Measurements from ENCODE around the gene DHTKD1. TPM values are rescaled to one million over a fixed set of nuclear protein-coding genes. Genes with fewer than 3 reads are reported as not detected.
"Not testable (repeated sequence)": the region's sequence is repeated elsewhere in the genome, so short reads cannot be mapped to it uniquely, and the experiment has no call there.

Gene DHTKD1
- total and polyA plus RNA-seq, 7 experiments from 2014 or later = 5.0 to 25.9 (median 12.2) TPM

GRCh38 chr10:12056748-12057147 is 12.0 kb upstream of the DHTKD1 start:
- intact Hi-C loops (cut with micrococcal nuclease) = no loop called here

GRCh38 chr10:12061124-12061523 is 7.6 kb upstream of the DHTKD1 start:
- DNase-seq = no peak
- Histone ChIP-seq H3K4me3 (ENCODE audit: low read length) (no peak overlapping the region), H3K36me3 (ENCODE audit: control insufficient read depth in 2 of 3, insufficient read depth in 3 of 3, low read length in 3 of 3) (no peaks in the 10 kb centered on the region), H3K27ac (ENCODE audit: low read depth, low read length) (no peak overlapping the region), H3K9me3 (ENCODE audit: control insufficient read depth in 2 of 3, low read length in 3 of 3) (no peaks in the 10 kb centered on the region), H3K4me1 (ENCODE audit: control insufficient read depth in 2 of 2, insufficient read depth in 2 of 2, low read length in 2 of 2) (no peaks in the 10 kb centered on the region), H3K27me3 (ENCODE audit: control insufficient read depth in 2 of 2, insufficient read depth in 2 of 2, low read length in 2 of 2) (no peaks in the 10 kb centered on the region)
- H3K4me3 Mint-ChIP-seq = no peak overlapping the region
- H3K27me3 Mint-ChIP-seq = no peaks in the 10 kb centered on the region
- intact Hi-C loops (cut with micrococcal nuclease) = no loop called here
- ChIA-PET POLR2A (no interaction called here), CTCF (no interaction called here)
- H3K4me1 Mint-ChIP-seq = peaks cover 0 to 4% (median 0%) of the 10 kb centered on the region in 7 donors
- ATAC-seq = no peak
- peaks cover 0 to 3% (median 0%) of the 10 kb centered on the region in 5 donors for H3K36me3 Mint-ChIP-seq
- H3K27ac Mint-ChIP-seq = no peak overlapping the region
- peaks cover 0 to 1% (median 0%) of the 10 kb centered on the region in 11 donors for H3K9me3 Mint-ChIP-seq

More at GRCh38 chr10:12056748-12057147, 12.0 kb upstream of the DHTKD1 start:
- Mint-ChIP-seq H3K4me3 (no peak overlapping the region), H3K4me1 (no peaks in the 10 kb centered on the region), H3K36me3 (peaks cover 0 to 3% (median 0%) of the 10 kb centered on the region in 5 donors), H3K9me3 (no peaks in the 10 kb centered on the region), H3K27me3 (no peaks in the 10 kb centered on the region), H3K27ac (no peak overlapping the region)
- ChIA-PET CTCF (interaction anchor here (0.6 kb wide), 1 partner anchor 917 kb away, joined by 3 read pairs; no protein-coding TSS in a partner anchor), POLR2A (no interaction called here)
- Histone ChIP-seq H3K27me3 (ENCODE audit: control insufficient read depth in 2 of 2, insufficient read depth in 2 of 2, low read length in 2 of 2) (no peaks in the 10 kb centered on the region), H3K4me3 (ENCODE audit: low read length) (no peak overlapping the region), H3K9me3 (ENCODE audit: control insufficient read depth in 2 of 3, low read length in 3 of 3) (no peaks in the 10 kb centered on the region), H3K27ac (ENCODE audit: low read depth, low read length) (no peak overlapping the region), H3K4me1 (ENCODE audit: control insufficient read depth in 2 of 2, insufficient read depth in 2 of 2, low read length in 2 of 2) (no peaks in the 10 kb centered on the region), H3K36me3 (ENCODE audit: control insufficient read depth in 2 of 3, insufficient read depth in 3 of 3, low read length in 3 of 3) (no peaks in the 10 kb centered on the region)
- no peak for ATAC-seq
- no peak for DNase-seq

- no peak overlapping the region for H3K4me3 Mint-ChIP-seq
- intact Hi-C loops (cut with micrococcal nuclease) = no loop called here
- CTCF ChIA-PET = no interaction called here
These were observed 5.8 kb upstream of the DHTKD1 start for GRCh38 chr10:12062754-12063482.

GRCh38 chr10:12063483-12063818 is 5.3 kb upstream of the DHTKD1 start:
- H3K4me1 ChIP-seq (ENCODE audit: control insufficient read depth in 2 of 2, insufficient read depth in 2 of 2, low read length in 2 of 2) = peaks cover 0 to 6% of the 10 kb centered on the region in 2 donors
- H3K9me3 Mint-ChIP-seq = peaks cover 0 to 1% (median 0%) of the 10 kb centered on the region in 11 donors
- ChIA-PET POLR2A (interaction anchor here (1.5 kb wide), 1 partner anchor 20 kb away, joined by 3 read pairs; no protein-coding TSS in a partner anchor), CTCF (no interaction called here)
- ATAC-seq = no peak
- H3K36me3 Mint-ChIP-seq = peaks cover 0 to under 1% (median 0%) of the 10 kb centered on the region in 5 donors
- peaks cover 0 to 11% (median 3%) of the 10 kb centered on the region in 7 donors for H3K4me1 Mint-ChIP-seq
- no peaks in the 10 kb centered on the region for H3K27me3 Mint-ChIP-seq
- H3K36me3 ChIP-seq (ENCODE audit: control insufficient read depth in 2 of 3, insufficient read depth in 3 of 3, low read length in 3 of 3) = no peaks in the 10 kb centered on the region
- no peak overlapping the region for H3K4me3 Mint-ChIP-seq
- no peaks in the 10 kb centered on the region for H3K9me3 ChIP-seq (ENCODE audit: control insufficient read depth in 2 of 3, low read length in 3 of 3)
- DNase-seq = no peak
- no peak overlapping the region for H3K27ac ChIP-seq (ENCODE audit: low read depth, low read length)
- intact Hi-C loops (cut with micrococcal nuclease) = no loop called here
- H3K27me3 ChIP-seq (ENCODE audit: control insufficient read depth in 2 of 2, insufficient read depth in 2 of 2, low read length in 2 of 2) = no peaks in the 10 kb centered on the region
- H3K4me3 ChIP-seq (ENCODE audit: low read length) = no peak overlapping the region
- no peak overlapping the region for H3K27ac Mint-ChIP-seq

More at GRCh38 chr10:12062754-12063482, 5.8 kb upstream of the DHTKD1 start:
- Histone ChIP-seq H3K27ac (ENCODE audit: low read depth, low read length) (no peak overlapping the region), H3K27me3 (ENCODE audit: control insufficient read depth in 2 of 2, insufficient read depth in 2 of 2, low read length in 2 of 2) (no peaks in the 10 kb centered on the region), H3K9me3 (ENCODE audit: control insufficient read depth in 2 of 3, low read length in 3 of 3) (no peaks in the 10 kb centered on the region), H3K36me3 (ENCODE audit: control insufficient read depth in 2 of 3, insufficient read depth in 3 of 3, low read length in 3 of 3) (no peaks in the 10 kb centered on the region), H3K4me1 (ENCODE audit: control insufficient read depth in 2 of 2, insufficient read depth in 2 of 2, low read length in 2 of 2) (peaks cover 0 to under 1% of the 10 kb centered on the region in 2 donors), H3K4me3 (ENCODE audit: low read length) (no peak overlapping the region)
- no peak for ATAC-seq
- no peak overlapping the region for H3K27ac Mint-ChIP-seq
- no peaks in the 10 kb centered on the region for H3K27me3 Mint-ChIP-seq
- H3K9me3 Mint-ChIP-seq = peaks cover 0 to 1% (median 0%) of the 10 kb centered on the region in 11 donors
- POLR2A ChIA-PET = interaction anchor here (1.5 kb wide), 1 partner anchor 19 kb away, joined by 3 read pairs; no protein-coding TSS in a partner anchor
- no peaks in the 10 kb centered on the region for H3K36me3 Mint-ChIP-seq
- no peak for DNase-seq
- peaks cover 0 to 8% (median 0%) of the 10 kb centered on the region in 7 donors for H3K4me1 Mint-ChIP-seq

GRCh38 chr10:12067336-12067735 is 1.4 kb upstream of the DHTKD1 start:
- Mint-ChIP-seq H3K9me3 (peaks cover 0 to 1% (median 0%) of the 10 kb centered on the region in 11 donors), H3K27me3 (no peaks in the 10 kb centered on the region), H3K36me3 (peaks cover 0 to 2% (median 0%) of the 10 kb centered on the region in 5 donors), H3K27ac (peak overlapping the region in 8 of 9 donors; percentile 21 to 99 (median 68)), H3K4me3 (peak overlapping the region in 1 of 10 donors; percentile 21), H3K4me1 (peaks cover 12 to 27% (median 20%) of the 10 kb centered on the region in 7 donors)
- ChIA-PET CTCF (no interaction called here), POLR2A (interaction anchor here (1.5 kb wide), 1 partner anchor 25 kb away, joined by 16 read pairs; the partner anchor contains the start of gene UPF2)
- DNase-seq (no peak), ATAC-seq (no peak)
- peaks cover 6 to 15% of the 10 kb centered on the region in 2 donors for H3K4me1 ChIP-seq (ENCODE audit: control insufficient read depth in 2 of 2, insufficient read depth in 2 of 2, low read length in 2 of 2)
- H3K4me3 ChIP-seq (ENCODE audit: low read length) = no peak overlapping the region
- H3K27me3 ChIP-seq (ENCODE audit: control insufficient read depth in 2 of 2, insufficient read depth in 2 of 2, low read length in 2 of 2) = no peaks in the 10 kb centered on the region
- no peak overlapping the region for H3K27ac ChIP-seq (ENCODE audit: low read depth, low read length)
- intact Hi-C loops (cut with micrococcal nuclease) = loop anchor here (5.0 kb wide), 3 partner anchors 40 to 1235 kb away; partner anchors contain the start of gene PHYH (in 1 of the 2)
- H3K36me3 ChIP-seq (ENCODE audit: control insufficient read depth in 2 of 3, insufficient read depth in 3 of 3, low read length in 3 of 3) = peaks cover 0 to 6% (median 0%) of the 10 kb centered on the region in 3 experiments
- H3K9me3 ChIP-seq (ENCODE audit: control insufficient read depth in 2 of 3, low read length in 3 of 3) = no peaks in the 10 kb centered on the region

- Mint-ChIP-seq H3K4me3 (peak overlapping the region in 1 of 10 donors; percentile 56), H3K27ac (peak overlapping the region in 1 of 9 donors; percentile 30), H3K4me1 (peaks cover 12 to 36% (median 20%) of the 10 kb centered on the region in 7 donors)
- H3K36me3 ChIP-seq (ENCODE audit: control insufficient read depth in 2 of 3, insufficient read depth in 3 of 3, low read length in 3 of 3); CTCF ChIA-PET; DNase-seq; H3K27me3 Mint-ChIP-seq; H3K4me3 ChIP-seq (ENCODE audit: low read length); H3K27me3 ChIP-seq (ENCODE audit: control insufficient read depth in 2 of 2, insufficient read depth in 2 of 2, low read length in 2 of 2); H3K36me3 Mint-ChIP-seq; intact Hi-C loops (cut with micrococcal nuclease); H3K9me3 Mint-ChIP-seq; POLR2A ChIA-PET; H3K27ac ChIP-seq (ENCODE audit: low read depth, low read length); H3K9me3 ChIP-seq (ENCODE audit: control insufficient read depth in 2 of 3, low read length in 3 of 3); ATAC-seq: not testable (repeated sequence)
- peaks cover 6 to 15% of the 10 kb centered on the region in 2 donors for H3K4me1 ChIP-seq (ENCODE audit: control insufficient read depth in 2 of 2, insufficient read depth in 2 of 2, low read length in 2 of 2)
These were observed 2.7 kb downstream of the DHTKD1 start for GRCh38 chr10:12071441-12071840.

Data from naive thymus-derived CD4-positive, alpha-beta T cell (primary cell).